ENCODE measurements around the gene CCDC9B.

Gene CCDC9B

DNA sequence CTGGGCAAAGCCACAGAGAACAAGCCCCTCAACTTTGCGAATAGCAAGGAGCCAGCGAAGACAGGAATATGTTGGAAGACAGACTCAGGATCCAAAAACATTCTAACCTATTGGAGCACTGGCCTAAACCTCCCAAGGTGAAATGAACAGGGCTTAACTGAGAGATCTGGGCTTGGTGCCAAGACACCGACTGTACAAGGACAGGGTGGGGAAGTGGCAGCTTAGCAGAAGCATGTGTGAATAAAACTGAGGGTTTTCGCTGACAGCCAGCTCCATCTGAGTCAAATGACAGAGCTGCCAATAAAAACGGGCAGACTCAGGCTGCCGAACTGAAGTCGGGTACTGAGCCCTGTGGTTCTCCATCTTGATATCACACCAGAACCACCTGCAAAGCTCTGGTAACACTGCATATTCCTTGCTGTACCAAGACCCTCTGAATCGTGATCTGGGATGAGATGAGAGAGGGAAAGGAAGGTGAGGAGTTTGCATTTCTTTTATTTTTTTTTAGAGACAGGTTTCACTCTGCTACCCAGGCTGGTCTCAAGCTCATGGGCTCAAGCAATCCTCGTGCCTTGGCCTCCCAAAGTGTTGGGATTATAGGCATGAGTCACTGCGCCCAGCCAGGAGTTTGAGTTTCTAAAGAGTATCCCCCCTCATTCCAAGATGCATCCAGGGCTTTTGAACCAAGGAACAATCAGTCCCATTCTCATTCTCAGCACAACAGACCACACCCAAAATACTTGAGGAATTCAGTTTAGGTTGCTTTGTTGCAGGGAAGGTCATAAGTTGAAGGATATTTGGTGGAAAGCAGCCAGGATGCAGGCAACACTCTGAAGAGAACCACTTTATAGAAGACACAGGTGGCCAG is 27.0 kb downstream of the CCDC9B start:
- H3K9ac ChIP-seq (ENCODE audit: low read depth, low read length): no peak overlapping the region
- no peaks in the 10 kb centered on the region for H4K20me1 ChIP-seq (ENCODE audit: insufficient read depth, low read length)
- peak overlapping the region; percentile 30 for H2AFZ ChIP-seq (ENCODE audit: low read depth, low read length)
- peak overlapping the region; percentile 50 for H3K4me2 ChIP-seq (ENCODE audit: insufficient read depth, low read length)
- DNase-seq (peak; percentile 62), ATAC-seq (ENCODE audit: insufficient read depth, low read depth) (peak; percentile 74)
- peaks cover 8% of the 10 kb centered on the region for H3K27me3 ChIP-seq (ENCODE audit: insufficient read depth, low read length, poor library complexity)
- 0 out of 4 replicates have a peak overlapping the region, but pooled peaks of 1 of the 2 experiments have one; percentile 18 for H3K4me3 ChIP-seq (ENCODE audit: low read depth in 1 of 2, low read length in 2 of 2)
- H3K79me2 ChIP-seq (ENCODE audit: insufficient read depth, low read length): no peaks in the 10 kb centered on the region
- no peaks in the 10 kb centered on the region for H3K9me3 ChIP-seq (ENCODE audit: insufficient read depth, low read length, severe bottlenecking)
- TF ChIP-seq, protein P1, sequence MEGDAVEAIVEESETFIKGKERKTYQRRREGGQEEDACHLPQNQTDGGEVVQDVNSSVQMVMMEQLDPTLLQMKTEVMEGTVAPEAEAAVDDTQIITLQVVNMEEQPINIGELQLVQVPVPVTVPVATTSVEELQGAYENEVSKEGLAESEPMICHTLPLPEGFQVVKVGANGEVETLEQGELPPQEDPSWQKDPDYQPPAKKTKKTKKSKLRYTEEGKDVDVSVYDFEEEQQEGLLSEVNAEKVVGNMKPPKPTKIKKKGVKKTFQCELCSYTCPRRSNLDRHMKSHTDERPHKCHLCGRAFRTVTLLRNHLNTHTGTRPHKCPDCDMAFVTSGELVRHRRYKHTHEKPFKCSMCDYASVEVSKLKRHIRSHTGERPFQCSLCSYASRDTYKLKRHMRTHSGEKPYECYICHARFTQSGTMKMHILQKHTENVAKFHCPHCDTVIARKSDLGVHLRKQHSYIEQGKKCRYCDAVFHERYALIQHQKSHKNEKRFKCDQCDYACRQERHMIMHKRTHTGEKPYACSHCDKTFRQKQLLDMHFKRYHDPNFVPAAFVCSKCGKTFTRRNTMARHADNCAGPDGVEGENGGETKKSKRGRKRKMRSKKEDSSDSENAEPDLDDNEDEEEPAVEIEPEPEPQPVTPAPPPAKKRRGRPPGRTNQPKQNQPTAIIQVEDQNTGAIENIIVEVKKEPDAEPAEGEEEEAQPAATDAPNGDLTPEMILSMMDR (IDR thresholded peaks at IDR 0.05; ENCODE audit: borderline replicate concordance, extremely low read depth, low read length, poor library complexity, severe bottlenecking): no peak
- TF ChIP-seq EZH2 (IDR thresholded peaks at IDR 0.05; ENCODE audit: borderline replicate concordance, low read depth, low read length, severe bottlenecking): no peak
- H3K4me1 ChIP-seq (ENCODE audit: insufficient read depth, low read length): peaks cover 14% of the 10 kb centered on the region
- 0 out of 2 replicates have a peak overlapping the region, but pooled peaks have one; percentile 13 for H3K27ac ChIP-seq (ENCODE audit: low read length)
- H3K36me3 ChIP-seq (ENCODE audit: insufficient read depth, low read length): no peaks in the 10 kb centered on the region

DNA sequence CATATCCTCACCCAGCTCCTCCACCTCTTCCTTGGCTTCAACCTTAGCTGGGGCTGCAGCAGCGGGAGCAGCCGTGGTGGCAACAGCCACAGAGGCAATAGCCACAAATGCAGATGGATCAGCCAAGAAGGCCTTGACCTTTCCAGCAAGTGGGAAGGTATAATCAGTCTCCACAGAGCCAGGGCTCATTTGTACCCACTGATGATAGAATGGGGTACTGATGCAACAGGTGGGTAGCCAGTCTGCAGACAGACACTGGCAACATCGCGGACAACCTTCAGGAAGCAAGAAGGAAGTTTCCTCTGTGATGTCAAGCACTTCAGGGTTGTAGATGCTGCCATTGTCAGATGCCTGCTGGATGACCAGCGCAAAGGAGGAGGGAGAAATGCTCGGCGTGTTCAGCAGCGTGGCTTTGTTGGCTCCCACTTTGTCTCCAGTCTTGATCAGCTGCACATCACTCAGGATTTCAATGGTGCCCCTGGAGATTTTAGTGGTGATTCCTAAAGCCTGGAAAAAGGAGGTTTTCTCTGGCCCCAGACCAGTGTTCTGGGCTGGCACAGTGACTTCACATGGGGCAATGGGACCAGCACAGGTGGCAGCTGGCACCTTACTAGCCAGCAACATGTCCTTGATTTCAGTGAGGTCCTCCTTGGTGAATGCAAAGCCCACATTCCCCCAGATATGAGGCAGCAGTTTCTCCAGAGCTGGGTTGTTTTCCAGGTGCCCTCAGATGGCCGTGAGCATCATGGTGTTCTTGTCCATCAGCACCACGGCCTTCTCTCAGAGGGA is 28.2 kb downstream of the CCDC9B start:
- Histone ChIP-seq H3K4me2 (ENCODE audit: insufficient read depth, low read length) (no peak overlapping the region), H3K27ac (ENCODE audit: low read length) (no peak overlapping the region), H3K4me1 (ENCODE audit: insufficient read depth, low read length) (peaks cover 25% of the 10 kb centered on the region), H3K9me3 (ENCODE audit: insufficient read depth, low read length, severe bottlenecking) (no peaks in the 10 kb centered on the region), H3K4me3 (ENCODE audit: low read depth in 1 of 2, low read length in 2 of 2) (no peak overlapping the region), H3K9ac (ENCODE audit: low read depth, low read length) (no peak overlapping the region), H3K79me2 (ENCODE audit: insufficient read depth, low read length) (no peaks in the 10 kb centered on the region), H4K20me1 (ENCODE audit: insufficient read depth, low read length) (no peaks in the 10 kb centered on the region), H3K36me3 (ENCODE audit: insufficient read depth, low read length) (no peaks in the 10 kb centered on the region), H3K27me3 (ENCODE audit: insufficient read depth, low read length, poor library complexity) (peaks cover 8% of the 10 kb centered on the region), H2AFZ (ENCODE audit: low read depth, low read length) (no peak overlapping the region)
- ATAC-seq (ENCODE audit: insufficient read depth, low read depth): no peak
- no peak for DNase-seq
- TF ChIP-seq EZH2 (IDR thresholded peaks at IDR 0.05; ENCODE audit: borderline replicate concordance, low read depth, low read length, severe bottlenecking): no peak
- TF ChIP-seq, protein P1 (IDR thresholded peaks at IDR 0.05; ENCODE audit: borderline replicate concordance, extremely low read depth, low read length, poor library complexity, severe bottlenecking): no peak

DNA sequence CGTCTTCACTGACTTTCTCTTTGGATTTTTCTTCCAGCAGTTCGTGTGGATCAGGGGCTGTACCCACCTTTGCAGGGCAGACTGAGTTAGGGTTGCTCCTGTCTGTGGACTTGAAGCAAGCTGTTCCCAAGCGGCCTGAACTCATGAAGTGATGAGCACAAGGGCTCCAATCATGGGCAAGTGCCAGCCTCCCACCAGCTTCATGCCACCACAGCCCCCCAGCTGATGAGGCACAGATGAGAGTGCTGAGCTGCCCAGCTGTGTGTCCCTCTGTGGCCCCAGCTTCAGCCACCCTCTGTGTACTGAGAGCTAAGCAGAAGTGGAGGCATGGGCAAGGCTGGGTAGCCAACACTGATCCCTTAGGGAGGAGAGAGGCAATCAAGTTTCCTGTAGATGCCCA is 29.7 kb downstream of the CCDC9B start:
- peaks cover 4% of the 10 kb centered on the region; the same call in 1 of the 2 replicates for H3K79me2 ChIP-seq (ENCODE audit: insufficient read depth, low read length)
- ATAC-seq (ENCODE audit: insufficient read depth, low read depth): no peak
- H3K4me2 ChIP-seq (ENCODE audit: insufficient read depth, low read length): no peak overlapping the region
- H3K9me3 ChIP-seq (ENCODE audit: insufficient read depth, low read length, severe bottlenecking): no peaks in the 10 kb centered on the region
- H3K4me1 ChIP-seq (ENCODE audit: insufficient read depth, low read length): peaks cover 41% of the 10 kb centered on the region
- no peaks in the 10 kb centered on the region for H3K36me3 ChIP-seq (ENCODE audit: insufficient read depth, low read length)
- no peak for TF ChIP-seq EZH2 (IDR thresholded peaks at IDR 0.05; ENCODE audit: borderline replicate concordance, low read depth, low read length, severe bottlenecking)
- TF ChIP-seq, protein P1 (IDR thresholded peaks at IDR 0.05; ENCODE audit: borderline replicate concordance, extremely low read depth, low read length, poor library complexity, severe bottlenecking): no peak
- no peaks in the 10 kb centered on the region for H4K20me1 ChIP-seq (ENCODE audit: insufficient read depth, low read length)
- no peak overlapping the region for H3K4me3 ChIP-seq (ENCODE audit: low read depth in 1 of 2, low read length in 2 of 2)
- no peak overlapping the region; the same call in 1 of the 2 replicates for H2AFZ ChIP-seq (ENCODE audit: low read depth, low read length)
- no peak overlapping the region for H3K9ac ChIP-seq (ENCODE audit: low read depth, low read length)
- no peak overlapping the region for H3K27ac ChIP-seq (ENCODE audit: low read length)
- H3K27me3 ChIP-seq (ENCODE audit: insufficient read depth, low read length, poor library complexity): peaks cover 4% of the 10 kb centered on the region
- DNase-seq: no peak

Data from DND-41 (cell line).